ENCODE results near the gene CTSA. TPM values are rescaled to one million over a fixed set of nuclear protein-coding genes. Genes with fewer than 3 reads are reported as not detected.
A peak's percentile ranks its signal among the peaks of the same experiment; 100 is the strongest.

CTSA gene
- total RNA-seq, 1 experiment from 2014 or later, result 282 TPM

DNA sequence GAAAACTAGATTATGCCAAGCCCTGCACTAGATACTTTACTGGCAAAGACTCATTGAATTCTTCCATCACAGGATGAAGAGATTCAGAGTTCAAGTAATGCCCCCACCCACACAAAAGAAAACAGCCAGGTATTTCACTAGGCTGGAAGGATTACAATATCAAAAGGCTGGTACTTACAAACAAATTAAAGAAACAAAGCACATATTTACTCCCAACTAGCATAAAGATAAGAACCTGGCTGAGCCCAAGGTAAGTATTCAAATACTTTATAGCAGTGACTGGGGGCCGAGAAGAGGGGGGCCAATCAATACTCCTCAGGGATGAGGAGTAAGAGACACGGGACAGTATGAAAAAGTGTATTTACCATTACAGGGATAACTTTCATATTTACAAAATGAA, 37.7 kb upstream of the CTSA start:
- no peaks in the 10 kb centered on the region for H3K36me3 ChIP-seq (ENCODE audit: control insufficient read depth, insufficient read depth, low read length)
- H3K4me3 ChIP-seq (ENCODE audit: low read depth, low read length), result no peak overlapping the region
- intact Hi-C loops (cut with micrococcal nuclease; ENCODE audit: unreplicated experiment), result no loop called here
- ChIA-PET CTCF (no interaction called here), POLR2A (no interaction called here)
- Mint-ChIP-seq H3K36me3 (ENCODE audit: insufficient read depth, unreplicated experiment) (peaks cover 26% of the 10 kb centered on the region), H3K4me1 (ENCODE audit: low read depth, unreplicated experiment) (peaks cover 6% of the 10 kb centered on the region), H3K27ac (ENCODE audit: unreplicated experiment) (no peak overlapping the region), H3K27me3 (ENCODE audit: insufficient read depth, unreplicated experiment) (no peaks in the 10 kb centered on the region), H3K9me3 (ENCODE audit: unreplicated experiment) (no peaks in the 10 kb centered on the region), H3K4me3 (ENCODE audit: unreplicated experiment) (no peak overlapping the region)
- no peaks in the 10 kb centered on the region for H3K9me3 ChIP-seq
- H3K4me1 ChIP-seq, result peaks cover 11% of the 10 kb centered on the region
- no peak for DNase-seq
- BruUV-seq (replicated peaks), result no TSS peak
- TF ChIP-seq, protein P1, sequence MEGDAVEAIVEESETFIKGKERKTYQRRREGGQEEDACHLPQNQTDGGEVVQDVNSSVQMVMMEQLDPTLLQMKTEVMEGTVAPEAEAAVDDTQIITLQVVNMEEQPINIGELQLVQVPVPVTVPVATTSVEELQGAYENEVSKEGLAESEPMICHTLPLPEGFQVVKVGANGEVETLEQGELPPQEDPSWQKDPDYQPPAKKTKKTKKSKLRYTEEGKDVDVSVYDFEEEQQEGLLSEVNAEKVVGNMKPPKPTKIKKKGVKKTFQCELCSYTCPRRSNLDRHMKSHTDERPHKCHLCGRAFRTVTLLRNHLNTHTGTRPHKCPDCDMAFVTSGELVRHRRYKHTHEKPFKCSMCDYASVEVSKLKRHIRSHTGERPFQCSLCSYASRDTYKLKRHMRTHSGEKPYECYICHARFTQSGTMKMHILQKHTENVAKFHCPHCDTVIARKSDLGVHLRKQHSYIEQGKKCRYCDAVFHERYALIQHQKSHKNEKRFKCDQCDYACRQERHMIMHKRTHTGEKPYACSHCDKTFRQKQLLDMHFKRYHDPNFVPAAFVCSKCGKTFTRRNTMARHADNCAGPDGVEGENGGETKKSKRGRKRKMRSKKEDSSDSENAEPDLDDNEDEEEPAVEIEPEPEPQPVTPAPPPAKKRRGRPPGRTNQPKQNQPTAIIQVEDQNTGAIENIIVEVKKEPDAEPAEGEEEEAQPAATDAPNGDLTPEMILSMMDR (IDR thresholded peaks at IDR 0.05; ENCODE audit: insufficient read depth in 1 of 2, low read depth in 1 of 2, low read length in 1 of 2, severe bottlenecking in 1 of 2, unreplicated experiment in 1 of 2), result no peak
- no peaks in the 10 kb centered on the region for H3K27me3 ChIP-seq (replicated peaks; ENCODE audit: control insufficient read depth, insufficient read depth, low read length)

DNA sequence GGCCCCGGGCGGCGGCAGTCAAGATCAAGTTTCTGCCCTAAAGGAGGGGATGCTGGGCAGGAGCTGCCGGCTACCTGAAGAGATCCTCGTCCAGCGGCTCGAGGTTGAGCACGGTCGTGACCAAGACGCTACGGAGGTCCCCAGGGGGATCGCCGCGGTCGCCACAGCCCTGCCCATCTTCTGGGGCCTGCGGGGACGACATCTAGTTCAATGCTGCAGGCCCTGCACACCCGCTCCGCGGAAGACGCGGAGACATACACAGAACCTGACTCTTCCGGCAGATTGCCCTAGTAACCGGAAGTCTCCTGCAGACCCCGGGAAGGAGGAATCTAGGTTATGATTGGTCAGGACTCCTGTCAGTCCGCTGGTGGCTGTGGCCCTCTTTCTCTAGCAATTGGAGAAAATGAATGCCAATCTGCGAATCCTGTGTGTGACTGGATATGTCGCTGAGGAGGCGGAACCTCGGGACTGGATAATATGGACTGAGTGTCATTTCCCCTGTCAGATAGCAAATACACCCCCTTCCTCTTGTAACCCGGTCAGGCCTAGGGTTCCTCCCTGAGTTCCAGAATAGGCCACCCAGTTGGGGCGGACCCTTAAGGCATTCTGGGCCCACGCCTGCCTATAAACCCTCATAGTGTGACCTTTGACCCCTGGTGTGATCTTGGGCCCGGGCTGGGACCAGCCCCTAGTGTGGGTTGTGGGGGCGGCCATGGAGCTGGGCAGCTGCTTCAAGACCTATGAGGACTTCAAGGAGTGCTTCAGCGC, 33.8 kb upstream of the CTSA start, which contains the start of the genes ACOT8 and ZSWIM3:
ACOT8 (minus strand) TSS at position 279 of the 768 bp plus-strand sequence; CDS start at position 202, 77 bp downstream.
ZSWIM3 (plus strand) TSS at position 501 of the 768 bp plus-strand sequence; CDS start at position 713, 212 bp downstream.
- no peaks in the 10 kb centered on the region for H3K9me3 Mint-ChIP-seq (ENCODE audit: unreplicated experiment)
- no TSS peak for BruUV-seq (replicated peaks)
- Histone ChIP-seq H3K4me3 (ENCODE audit: low read depth, low read length) (peak within 1 kb of the TSS; percentile 65), H3K27me3 (replicated peaks; ENCODE audit: control insufficient read depth, insufficient read depth, low read length) (no peaks in the 10 kb centered on the region), H3K9me3 (no peaks in the 10 kb centered on the region), H3K36me3 (ENCODE audit: control insufficient read depth, insufficient read depth, low read length) (no peaks in the 10 kb centered on the region), H3K4me1 (peaks cover 17% of the 10 kb centered on the region)
- H3K4me1 Mint-ChIP-seq (ENCODE audit: low read depth, unreplicated experiment), result peaks cover 19% of the 10 kb centered on the region
- DNase-seq, result peak; percentile 100
- TF ChIP-seq, protein P1 (IDR thresholded peaks at IDR 0.05; ENCODE audit: insufficient read depth in 1 of 2, low read depth in 1 of 2, low read length in 1 of 2, severe bottlenecking in 1 of 2, unreplicated experiment in 1 of 2), result no peak
- peak within 1 kb of the TSS; percentile 95 for H3K4me3 Mint-ChIP-seq (ENCODE audit: unreplicated experiment)
- ChIA-PET CTCF (interaction anchor here (0.6 to 1.3 kb wide), 4 partner anchors 33 to 562 kb away, joined by 3 to 4 read pairs (median 4); partner anchors contain the start of genes CTSA and NEURL2), POLR2A (interaction anchor here (0.6 to 1.7 kb wide), 5 partner anchors 24 to 309 kb away, joined by 3 to 7 read pairs (median 4); partner anchors contain the start of genes PCIF1, SNX21 and ZNF335)
- peak within 1 kb of the TSS; percentile 85 for H3K27ac Mint-ChIP-seq (ENCODE audit: unreplicated experiment)
- H3K27me3 Mint-ChIP-seq (ENCODE audit: insufficient read depth, unreplicated experiment), result no peaks in the 10 kb centered on the region
- intact Hi-C loops (cut with micrococcal nuclease; ENCODE audit: unreplicated experiment), result loop anchor here (1.0 kb wide), 6 partner anchors 24 to 442 kb away; partner anchors contain the start of genes SNX21, UBE2C and ZSWIM1
- peaks cover 23% of the 10 kb centered on the region for H3K36me3 Mint-ChIP-seq (ENCODE audit: insufficient read depth, unreplicated experiment)

DNA sequence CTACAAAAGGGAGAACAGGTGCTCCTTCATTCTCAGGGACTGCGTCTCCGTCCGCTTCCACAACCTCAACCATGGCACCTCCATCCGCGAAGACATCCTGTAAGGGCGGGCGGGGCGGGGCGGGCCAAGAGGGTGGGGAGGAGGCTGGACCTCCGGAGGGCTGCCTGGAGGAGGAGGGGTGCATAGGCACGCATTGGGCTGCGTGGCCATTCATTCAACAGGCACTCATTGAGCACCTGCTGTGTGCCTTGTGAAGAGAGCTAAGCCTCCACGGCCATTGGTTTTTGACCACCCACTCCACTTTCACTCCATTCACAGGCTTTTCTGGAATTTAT, 33.3 kb upstream of the CTSA start:
- Histone ChIP-seq H3K27me3 (replicated peaks; ENCODE audit: control insufficient read depth, insufficient read depth, low read length) (no peaks in the 10 kb centered on the region), H3K9me3 (no peaks in the 10 kb centered on the region), H3K4me3 (ENCODE audit: low read depth, low read length) (peak overlapping the region; percentile 65), H3K36me3 (ENCODE audit: control insufficient read depth, insufficient read depth, low read length) (no peaks in the 10 kb centered on the region), H3K4me1 (peaks cover 17% of the 10 kb centered on the region)
- H3K4me3 Mint-ChIP-seq (ENCODE audit: unreplicated experiment), result peak overlapping the region; percentile 95
- intact Hi-C loops (cut with micrococcal nuclease; ENCODE audit: unreplicated experiment), result loop anchor here (1.0 kb wide), 6 partner anchors 23 to 443 kb away; partner anchors contain the start of genes SNX21, UBE2C and ZSWIM1
- BruUV-seq (replicated peaks), result no TSS peak
- H3K36me3 Mint-ChIP-seq (ENCODE audit: insufficient read depth, unreplicated experiment), result peaks cover 22% of the 10 kb centered on the region
- TF ChIP-seq, protein P1 (IDR thresholded peaks at IDR 0.05; ENCODE audit: insufficient read depth in 1 of 2, low read depth in 1 of 2, low read length in 1 of 2, severe bottlenecking in 1 of 2, unreplicated experiment in 1 of 2), result no peak
- CTCF ChIA-PET, result interaction anchor here (0.6 to 1.3 kb wide), 2 partner anchors 87 to 562 kb away, joined by 4 read pairs; no protein-coding TSS in a partner anchor
- POLR2A ChIA-PET, result interaction anchor here (1.2 to 1.7 kb wide), 2 partner anchors 77 to 115 kb away, joined by 3 to 5 read pairs; partner anchors contain the start of genes PCIF1 and ZNF335
- H3K27me3 Mint-ChIP-seq (ENCODE audit: insufficient read depth, unreplicated experiment), result no peaks in the 10 kb centered on the region
- H3K9me3 Mint-ChIP-seq (ENCODE audit: unreplicated experiment), result no peaks in the 10 kb centered on the region
- peaks cover 19% of the 10 kb centered on the region for H3K4me1 Mint-ChIP-seq (ENCODE audit: low read depth, unreplicated experiment)
- no peak for DNase-seq
- peak overlapping the region; percentile 85 for H3K27ac Mint-ChIP-seq (ENCODE audit: unreplicated experiment)

Measured in Caco-2 (cell line).